ENCODE data around the gene RASSF4. TPM values are rescaled to one million over a fixed set of nuclear protein-coding genes. Genes with fewer than 3 reads are reported as not detected.

The RASSF4 gene
- total RNA-seq, 1 donor from 2014 or later, result 83.0 TPM

DNA sequence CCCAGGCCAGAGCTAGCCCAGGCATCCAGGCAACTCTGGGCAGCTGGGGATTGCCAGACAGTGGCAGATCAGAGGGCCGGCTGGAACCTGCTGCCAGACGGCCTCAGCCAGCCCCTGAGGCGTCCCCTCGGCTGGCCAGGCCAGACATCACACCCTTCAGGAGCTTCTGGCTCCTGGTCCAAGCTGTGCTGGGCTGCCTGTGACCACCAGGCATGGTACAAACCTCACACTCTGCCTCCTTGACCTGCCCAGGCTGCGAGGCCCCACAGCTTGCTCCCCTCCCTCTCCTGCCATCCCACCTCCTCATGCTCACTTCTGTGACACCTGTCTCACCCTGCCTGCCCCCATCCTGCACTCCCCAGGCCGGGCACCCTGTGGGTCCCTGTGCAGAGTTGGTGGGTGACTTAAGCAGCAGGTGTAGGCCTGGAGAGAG, 13.3 kb downstream of the RASSF4 start:
- H3K9ac ChIP-seq (ENCODE audit: low read length), result no peak overlapping the region
- no peaks in the 10 kb centered on the region for H3K79me2 ChIP-seq (ENCODE audit: insufficient read depth, low read length)
- no peaks in the 10 kb centered on the region for H3K9me3 ChIP-seq (ENCODE audit: insufficient read depth, low read depth, low read length)
- H3K27ac ChIP-seq (ENCODE audit: low read depth, low read length), result no peak overlapping the region
- H3K4me2 ChIP-seq (ENCODE audit: low read length), result no peak overlapping the region
- no peak overlapping the region for H3K27ac Mint-ChIP-seq (ENCODE audit: unreplicated experiment)
- H4K20me1 ChIP-seq (ENCODE audit: insufficient read depth, low read length), result no peaks in the 10 kb centered on the region
- DNase-seq (ENCODE audit: low read depth) (no peak), FAIRE-seq (no peak)
- no peak overlapping the region for H2AFZ ChIP-seq (ENCODE audit: low read depth, low read length)
- H3K36me3 ChIP-seq (ENCODE audit: insufficient read depth, low read length), result no peaks in the 10 kb centered on the region
- H3K36me3 Mint-ChIP-seq (ENCODE audit: low read depth, unreplicated experiment), result peaks cover 17% of the 10 kb centered on the region
- no peaks in the 10 kb centered on the region for H3K27me3 Mint-ChIP-seq (ENCODE audit: low read depth, unreplicated experiment)
- no peak overlapping the region for H3K4me3 Mint-ChIP-seq (ENCODE audit: unreplicated experiment)
- H3K4me1 Mint-ChIP-seq (ENCODE audit: low read depth, unreplicated experiment), result peaks cover 39% of the 10 kb centered on the region
- peaks cover 25% of the 10 kb centered on the region for H3K4me1 ChIP-seq (ENCODE audit: insufficient read depth, low read length)
- H3K4me3 ChIP-seq (ENCODE audit: insufficient read depth, low read depth, low read length), result no peak overlapping the region
- no peaks in the 10 kb centered on the region for H3K27me3 ChIP-seq (ENCODE audit: insufficient read depth, low read length)
- TF ChIP-seq EZH2 (IDR thresholded peaks at IDR 0.05; ENCODE audit: insufficient read depth, low read length), result no peak
- TF ChIP-seq, protein P1, sequence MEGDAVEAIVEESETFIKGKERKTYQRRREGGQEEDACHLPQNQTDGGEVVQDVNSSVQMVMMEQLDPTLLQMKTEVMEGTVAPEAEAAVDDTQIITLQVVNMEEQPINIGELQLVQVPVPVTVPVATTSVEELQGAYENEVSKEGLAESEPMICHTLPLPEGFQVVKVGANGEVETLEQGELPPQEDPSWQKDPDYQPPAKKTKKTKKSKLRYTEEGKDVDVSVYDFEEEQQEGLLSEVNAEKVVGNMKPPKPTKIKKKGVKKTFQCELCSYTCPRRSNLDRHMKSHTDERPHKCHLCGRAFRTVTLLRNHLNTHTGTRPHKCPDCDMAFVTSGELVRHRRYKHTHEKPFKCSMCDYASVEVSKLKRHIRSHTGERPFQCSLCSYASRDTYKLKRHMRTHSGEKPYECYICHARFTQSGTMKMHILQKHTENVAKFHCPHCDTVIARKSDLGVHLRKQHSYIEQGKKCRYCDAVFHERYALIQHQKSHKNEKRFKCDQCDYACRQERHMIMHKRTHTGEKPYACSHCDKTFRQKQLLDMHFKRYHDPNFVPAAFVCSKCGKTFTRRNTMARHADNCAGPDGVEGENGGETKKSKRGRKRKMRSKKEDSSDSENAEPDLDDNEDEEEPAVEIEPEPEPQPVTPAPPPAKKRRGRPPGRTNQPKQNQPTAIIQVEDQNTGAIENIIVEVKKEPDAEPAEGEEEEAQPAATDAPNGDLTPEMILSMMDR (IDR thresholded peaks at IDR 0.05; ENCODE audit: insufficient read depth, low read depth, low read length), result no peak
- H3K9me3 Mint-ChIP-seq (ENCODE audit: unreplicated experiment), result peaks cover 2% of the 10 kb centered on the region

GRCh38 chr10:44973323-44974081, 13.9 kb downstream of the RASSF4 start:
- Histone ChIP-seq H3K4me3 (ENCODE audit: insufficient read depth, low read depth, low read length) (no peak overlapping the region), H3K9ac (ENCODE audit: low read length) (no peak overlapping the region)
- H3K4me1 Mint-ChIP-seq (ENCODE audit: low read depth, unreplicated experiment), result peaks cover 42% of the 10 kb centered on the region

DNA sequence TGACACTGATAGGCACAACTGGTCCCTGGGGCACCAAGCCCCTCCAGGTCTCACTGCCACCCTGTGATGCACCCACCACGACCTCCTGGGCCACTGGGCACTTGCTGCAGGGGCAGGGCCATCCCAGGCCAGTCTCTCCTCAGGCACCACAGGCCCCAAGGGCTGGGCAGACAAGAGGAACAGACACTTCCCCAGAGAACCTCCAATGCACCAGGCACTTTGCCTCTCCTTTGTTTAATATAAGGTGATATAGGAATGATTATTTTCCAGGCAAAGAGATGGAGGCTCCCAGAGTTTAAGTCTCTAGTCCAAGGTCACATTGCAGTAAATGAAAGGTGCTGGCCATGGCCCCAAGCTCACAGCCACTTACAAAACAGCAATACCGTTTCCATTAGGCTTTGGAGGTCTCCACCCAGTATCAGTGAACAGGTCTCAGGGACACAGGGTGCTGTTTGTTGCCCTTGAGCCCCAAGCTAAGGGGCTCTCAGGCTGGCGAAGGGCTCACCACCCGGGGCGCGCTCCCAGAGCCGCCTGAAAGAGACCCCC, 14.6 kb downstream of the RASSF4 start:
- DNase-seq (ENCODE audit: low read depth), result no peak
- Mint-ChIP-seq H3K36me3 (ENCODE audit: low read depth, unreplicated experiment) (peaks cover 17% of the 10 kb centered on the region), H3K27ac (ENCODE audit: unreplicated experiment) (peak overlapping the region; percentile 34), H3K9me3 (ENCODE audit: unreplicated experiment) (peaks cover 2% of the 10 kb centered on the region), H3K4me1 (ENCODE audit: low read depth, unreplicated experiment) (peaks cover 44% of the 10 kb centered on the region), H3K4me3 (ENCODE audit: unreplicated experiment) (no peak overlapping the region), H3K27me3 (ENCODE audit: low read depth, unreplicated experiment) (no peaks in the 10 kb centered on the region)
- Histone ChIP-seq H3K9me3 (ENCODE audit: insufficient read depth, low read depth, low read length) (no peaks in the 10 kb centered on the region), H3K9ac (ENCODE audit: low read length) (peak overlapping the region; percentile 80), H3K27me3 (ENCODE audit: insufficient read depth, low read length) (no peaks in the 10 kb centered on the region), H3K4me3 (ENCODE audit: insufficient read depth, low read depth, low read length) (peak overlapping the region; percentile 57), H4K20me1 (ENCODE audit: insufficient read depth, low read length) (no peaks in the 10 kb centered on the region), H3K36me3 (ENCODE audit: insufficient read depth, low read length) (no peaks in the 10 kb centered on the region), H3K79me2 (ENCODE audit: insufficient read depth, low read length) (no peaks in the 10 kb centered on the region), H3K4me1 (ENCODE audit: insufficient read depth, low read length) (peaks cover 36% of the 10 kb centered on the region), H2AFZ (ENCODE audit: low read depth, low read length) (peak overlapping the region; percentile 98), H3K27ac (ENCODE audit: low read depth, low read length) (no peak overlapping the region), H3K4me2 (ENCODE audit: low read length) (peak overlapping the region; percentile 91)
- TF ChIP-seq EZH2 (IDR thresholded peaks at IDR 0.05; ENCODE audit: insufficient read depth, low read length), result no peak
- TF ChIP-seq, protein P1 (IDR thresholded peaks at IDR 0.05; ENCODE audit: insufficient read depth, low read depth, low read length), result no peak
- no peak for FAIRE-seq

More at GRCh38 chr10:44973323-44974081, 13.9 kb downstream of the RASSF4 start:
- Mint-ChIP-seq H3K27ac (ENCODE audit: unreplicated experiment) (no peak overlapping the region), H3K27me3 (ENCODE audit: low read depth, unreplicated experiment) (no peaks in the 10 kb centered on the region), H3K9me3 (ENCODE audit: unreplicated experiment) (peaks cover 2% of the 10 kb centered on the region), H3K4me3 (ENCODE audit: unreplicated experiment) (no peak overlapping the region), H3K36me3 (ENCODE audit: low read depth, unreplicated experiment) (peaks cover 17% of the 10 kb centered on the region)
- no peaks in the 10 kb centered on the region for H3K79me2 ChIP-seq (ENCODE audit: insufficient read depth, low read length)
- peaks cover 30% of the 10 kb centered on the region for H3K4me1 ChIP-seq (ENCODE audit: insufficient read depth, low read length)
- no peaks in the 10 kb centered on the region for H4K20me1 ChIP-seq (ENCODE audit: insufficient read depth, low read length)
- no peak overlapping the region for H3K4me2 ChIP-seq (ENCODE audit: low read length)
- no peaks in the 10 kb centered on the region for H3K27me3 ChIP-seq (ENCODE audit: insufficient read depth, low read length)
- FAIRE-seq (no peak), DNase-seq (ENCODE audit: low read depth) (no peak)
- H3K27ac ChIP-seq (ENCODE audit: low read depth, low read length), result no peak overlapping the region
- no peak overlapping the region for H2AFZ ChIP-seq (ENCODE audit: low read depth, low read length)
- H3K9me3 ChIP-seq (ENCODE audit: insufficient read depth, low read depth, low read length), result no peaks in the 10 kb centered on the region
- no peak for TF ChIP-seq EZH2 (IDR thresholded peaks at IDR 0.05; ENCODE audit: insufficient read depth, low read length)
- H3K36me3 ChIP-seq (ENCODE audit: insufficient read depth, low read length), result no peaks in the 10 kb centered on the region

All from astrocyte (in vitro differentiated cells and primary cell).